ENCODE data around the gene JADE1.

JADE1 gene

DNA sequence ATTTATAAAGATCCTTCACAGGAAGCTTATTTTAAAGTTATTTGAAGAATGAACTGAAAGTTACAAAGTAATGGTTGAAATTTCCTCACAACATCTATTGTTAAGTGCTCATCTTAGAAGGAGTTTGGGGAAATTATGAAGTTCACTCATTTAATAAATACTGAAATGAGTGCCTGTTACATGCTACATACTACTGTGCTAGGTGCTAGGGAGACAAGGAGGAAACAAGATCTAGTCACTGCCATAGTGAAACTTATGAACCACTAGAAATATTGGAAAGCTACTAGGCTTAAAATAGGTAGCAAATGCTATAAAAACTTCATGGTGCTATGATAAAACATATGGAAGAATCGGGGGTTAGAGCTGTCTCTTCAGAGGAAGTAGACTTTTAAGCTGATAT lies 97.1 kb downstream of the JADE1 start:
- no peaks in the 10 kb centered on the region for H3K27me3 Mint-ChIP-seq
- peaks cover 8% of the 10 kb centered on the region for H3K36me3 Mint-ChIP-seq
- no peak for DNase-seq (ENCODE audit: low spot score in 2 of 2)
- H3K4me3 Mint-ChIP-seq = no peak overlapping the region
- no peaks in the 10 kb centered on the region for H3K9me3 Mint-ChIP-seq
- H3K4me1 Mint-ChIP-seq = no peaks in the 10 kb centered on the region
- H3K27ac Mint-ChIP-seq = no peak overlapping the region
- no peak for ATAC-seq (ENCODE audit: low read depth)

GRCh38 chr4:128907981-128908380 lies 98.5 kb downstream of the JADE1 start:
- peaks cover 2% of the 10 kb centered on the region for H3K36me3 Mint-ChIP-seq
- no peaks in the 10 kb centered on the region for H3K27me3 Mint-ChIP-seq
- no peak overlapping the region for H3K27ac Mint-ChIP-seq
- H3K4me1 Mint-ChIP-seq = no peaks in the 10 kb centered on the region
- no peak for DNase-seq (ENCODE audit: low spot score in 2 of 2)
- H3K9me3 Mint-ChIP-seq = no peaks in the 10 kb centered on the region
- no peak overlapping the region for H3K4me3 Mint-ChIP-seq
- no peak for ATAC-seq (ENCODE audit: low read depth)

- DNase-seq (ENCODE audit: low spot score in 2 of 2) (no peak), ATAC-seq (ENCODE audit: low read depth) (no peak)
- Mint-ChIP-seq H3K27me3 (no peaks in the 10 kb centered on the region), H3K36me3 (peaks cover 4% of the 10 kb centered on the region), H3K4me3 (no peak overlapping the region), H3K27ac (no peak overlapping the region), H3K4me1 (peaks cover 3% of the 10 kb centered on the region), H3K9me3 (no peaks in the 10 kb centered on the region)
These were observed 99.2 kb downstream of the JADE1 start for GRCh38 chr4:128908735-128909134.

GRCh38 chr4:128913228-128913627 lies 103.7 kb downstream of the JADE1 start:
- no peak for ATAC-seq (ENCODE audit: low read depth)
- Mint-ChIP-seq H3K4me1 (peaks cover 15% of the 10 kb centered on the region), H3K9me3 (no peaks in the 10 kb centered on the region), H3K27ac (no peak overlapping the region), H3K4me3 (no peak overlapping the region), H3K27me3 (no peaks in the 10 kb centered on the region), H3K36me3 (peaks cover 4% of the 10 kb centered on the region)
- DNase-seq (ENCODE audit: low spot score in 2 of 2) = no peak

GRCh38 chr4:128915544-128915943 lies 106.0 kb downstream of the JADE1 start:
- peaks cover 21% of the 10 kb centered on the region for H3K4me1 Mint-ChIP-seq
- ATAC-seq (ENCODE audit: low read depth) (no peak), DNase-seq (ENCODE audit: low spot score in 2 of 2) (no peak)
- H3K9me3 Mint-ChIP-seq = no peaks in the 10 kb centered on the region
- H3K4me3 Mint-ChIP-seq = no peak overlapping the region
- H3K36me3 Mint-ChIP-seq = peaks cover 7% of the 10 kb centered on the region
- H3K27me3 Mint-ChIP-seq = no peaks in the 10 kb centered on the region
- no peak overlapping the region for H3K27ac Mint-ChIP-seq

- DNase-seq (ENCODE audit: low spot score in 2 of 2) = peak; percentile 26 to 59
- peaks cover 7% of the 10 kb centered on the region for H3K36me3 Mint-ChIP-seq
- peak; percentile 92 for ATAC-seq (ENCODE audit: low read depth)
- H3K27me3 Mint-ChIP-seq = no peaks in the 10 kb centered on the region
- peak overlapping the region; percentile 32 for H3K4me3 Mint-ChIP-seq
- H3K9me3 Mint-ChIP-seq = no peaks in the 10 kb centered on the region
- H3K4me1 Mint-ChIP-seq = peaks cover 21% of the 10 kb centered on the region
- peak overlapping the region; percentile 58 for H3K27ac Mint-ChIP-seq
These were observed 107.3 kb downstream of the JADE1 start for GRCh38 chr4:128916832-128917231.

DNA sequence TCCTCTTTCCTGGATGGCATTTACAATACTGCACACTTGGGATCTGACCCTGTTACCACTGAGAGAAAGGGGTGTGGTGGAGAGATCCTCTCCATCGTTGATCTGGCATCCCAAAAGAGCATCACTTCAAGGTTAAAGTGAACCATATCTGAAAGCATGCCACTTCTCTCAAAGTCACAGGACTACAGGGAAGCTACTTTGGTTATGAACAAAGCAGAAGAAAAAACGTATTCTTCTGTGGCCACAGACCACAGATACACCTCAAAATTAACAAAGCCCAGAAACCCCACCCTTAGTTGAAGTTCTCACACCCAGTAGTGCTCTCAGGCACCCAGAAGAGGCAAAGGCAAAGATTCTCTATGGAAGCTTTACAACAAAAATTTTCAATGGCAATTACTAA lies 108.3 kb downstream of the JADE1 start:
- Mint-ChIP-seq H3K27me3 (no peaks in the 10 kb centered on the region), H3K36me3 (peaks cover 7% of the 10 kb centered on the region), H3K4me1 (peaks cover 21% of the 10 kb centered on the region), H3K27ac (peak overlapping the region; percentile 74), H3K9me3 (no peaks in the 10 kb centered on the region), H3K4me3 (no peak overlapping the region)
- peak in 1 of 2 donors; percentile 17 for DNase-seq (ENCODE audit: low spot score in 2 of 2)
- ATAC-seq (ENCODE audit: low read depth) = peak; percentile 69

DNA sequence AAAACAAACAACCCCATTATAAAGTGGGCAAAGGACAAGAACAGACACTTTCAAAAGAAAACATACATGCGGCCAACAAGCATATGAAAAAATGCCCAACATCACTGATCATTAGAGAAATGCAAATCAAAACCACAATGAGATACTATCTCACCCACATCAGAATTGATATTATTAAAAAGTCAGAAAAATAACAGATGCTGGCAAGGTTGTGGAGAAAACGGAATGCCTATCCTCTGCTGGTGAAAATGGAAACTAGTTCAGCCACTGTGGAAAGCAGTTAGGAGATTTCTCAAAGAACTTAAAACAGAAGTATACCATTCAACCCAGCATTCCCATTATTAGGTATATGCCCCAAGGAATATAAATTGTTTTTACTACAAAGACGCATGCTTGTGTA lies 112.5 kb downstream of the JADE1 start:
- Mint-ChIP-seq H3K4me1 (peaks cover 14% of the 10 kb centered on the region), H3K9me3 (no peaks in the 10 kb centered on the region), H3K27ac (no peak overlapping the region), H3K36me3 (peaks cover 13% of the 10 kb centered on the region), H3K4me3 (no peak overlapping the region), H3K27me3 (no peaks in the 10 kb centered on the region)
- DNase-seq (ENCODE audit: low spot score in 2 of 2) = no peak
- ATAC-seq (ENCODE audit: low read depth) = no peak

Measured in memory B cell (primary cell).